GM18502 (cell line): ENCODE measurements around the gene SNRNP200.
A peak's percentile ranks its signal among the peaks of the same experiment; 100 is the strongest.

Experiments
- ATAC-seq: cut with Tn5 transposase; IDR thresholded peaks from one replicate; pipeline ENCODE4 v1.9.1; 2021; ENCODE audit warnings: mild to moderate bottlenecking; ENCODE audit not compliant: unreplicated experiment, poor library complexity

Gene SNRNP200

DNA sequence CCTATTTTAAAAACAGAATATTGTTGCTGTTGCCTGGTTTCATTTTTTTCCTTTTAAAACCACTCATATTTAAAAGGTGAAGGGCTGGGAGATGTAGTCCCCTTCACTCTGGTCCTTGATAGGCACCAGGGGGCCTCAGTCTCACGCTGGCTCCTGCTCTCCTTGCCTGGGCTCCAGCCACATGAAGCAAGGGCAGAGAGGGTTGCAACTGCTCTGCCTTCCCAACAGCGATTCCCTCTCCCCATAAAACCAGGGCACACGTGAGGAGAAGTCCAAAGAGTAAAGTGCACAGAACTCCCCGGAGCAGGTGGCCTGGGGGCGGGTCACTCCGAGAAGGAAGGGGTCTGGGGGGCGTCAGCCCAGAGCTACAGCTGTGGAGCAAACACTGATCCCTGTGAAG lies 52.3 kb downstream of the SNRNP200 start:
- no peak for ATAC-seq

DNA sequence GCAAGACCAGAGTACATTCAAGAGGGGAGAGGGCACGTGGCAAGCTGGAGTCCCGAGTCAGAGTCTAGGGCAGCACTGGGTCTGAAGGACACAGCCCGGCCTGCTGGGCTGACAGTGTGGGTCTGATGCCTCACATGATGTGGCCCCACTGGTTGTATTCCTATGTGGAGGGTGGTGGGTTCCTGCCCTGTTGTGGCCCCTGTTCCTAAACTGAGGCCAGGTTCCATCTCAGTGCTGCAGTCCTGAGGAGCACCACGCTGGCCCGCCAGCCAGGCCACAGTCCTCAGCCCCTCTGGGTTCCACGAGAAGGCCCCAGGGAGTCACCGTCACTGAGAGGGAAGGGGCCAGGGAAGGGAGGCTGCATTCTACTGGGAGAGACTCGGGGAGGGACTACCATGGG lies 52.8 kb downstream of the SNRNP200 start:
- no peak for ATAC-seq

DNA sequence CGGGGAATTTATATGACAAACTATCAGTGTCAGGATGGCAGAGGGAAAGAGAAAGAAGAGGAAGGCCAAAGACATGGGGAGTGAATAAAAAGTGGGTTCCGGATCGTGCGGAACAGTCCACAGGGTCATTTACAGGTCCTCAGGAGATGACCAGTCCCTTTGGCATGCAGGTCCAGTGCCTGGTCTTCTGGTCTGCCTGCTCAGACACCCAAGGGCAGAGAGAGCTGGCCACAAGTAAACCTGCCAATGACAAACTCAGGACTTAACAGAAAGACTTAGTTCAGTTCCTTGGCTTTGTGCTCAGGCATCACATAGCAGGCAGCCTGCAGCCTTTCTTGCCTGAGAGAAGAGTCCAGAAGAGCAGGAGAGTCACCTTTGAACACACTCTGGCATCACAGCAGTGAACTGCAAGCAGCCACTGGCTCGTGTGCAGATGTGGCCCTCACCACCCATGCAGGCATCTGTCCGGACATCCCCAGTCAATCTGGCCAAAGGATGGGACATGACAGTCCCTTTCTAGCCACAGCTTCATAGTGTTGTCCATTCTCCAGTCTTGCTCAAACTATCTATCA lies 53.5 kb downstream of the SNRNP200 start:
- no peak for ATAC-seq

DNA sequence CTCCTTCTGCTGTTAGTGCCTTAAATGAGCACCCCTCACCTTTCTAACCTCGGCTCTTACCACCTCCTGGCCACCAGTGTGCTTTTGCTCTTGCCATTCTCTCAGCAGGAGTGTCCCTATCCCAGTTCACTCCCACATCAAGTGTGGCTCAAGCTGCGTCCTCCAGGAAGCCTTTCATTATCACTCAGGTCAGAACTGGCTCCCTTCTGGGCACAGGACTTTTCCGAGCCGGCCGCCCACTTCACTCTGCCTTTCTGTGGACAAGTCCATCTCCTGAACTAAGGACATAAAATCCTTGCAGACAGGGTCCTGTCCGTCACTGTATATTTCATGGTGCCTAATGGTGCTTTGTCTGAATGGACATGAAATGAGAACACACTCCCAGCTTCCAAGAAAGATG lies 55.2 kb downstream of the SNRNP200 start:
- no peak for ATAC-seq

DNA sequence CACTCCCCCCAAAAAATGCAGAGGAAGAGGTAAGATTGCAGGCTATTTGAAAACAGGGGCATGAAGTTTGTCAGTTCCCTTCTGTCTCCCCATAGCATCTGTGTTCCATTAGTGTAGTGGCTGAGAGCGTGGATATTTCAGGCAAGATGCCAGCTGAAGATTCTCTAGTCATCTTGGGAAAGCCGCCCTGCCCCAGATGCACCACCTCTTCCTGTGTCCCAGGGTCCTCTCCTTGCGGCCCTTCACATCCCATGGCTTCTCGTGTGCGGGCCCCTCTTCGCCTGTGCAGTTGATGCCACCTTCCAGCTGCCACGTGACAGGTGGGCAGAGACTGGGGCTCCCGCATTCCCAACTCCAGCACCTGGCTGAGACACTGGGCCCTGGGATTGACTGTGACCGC lies 55.7 kb downstream of the SNRNP200 start:
- no peak for ATAC-seq

DNA sequence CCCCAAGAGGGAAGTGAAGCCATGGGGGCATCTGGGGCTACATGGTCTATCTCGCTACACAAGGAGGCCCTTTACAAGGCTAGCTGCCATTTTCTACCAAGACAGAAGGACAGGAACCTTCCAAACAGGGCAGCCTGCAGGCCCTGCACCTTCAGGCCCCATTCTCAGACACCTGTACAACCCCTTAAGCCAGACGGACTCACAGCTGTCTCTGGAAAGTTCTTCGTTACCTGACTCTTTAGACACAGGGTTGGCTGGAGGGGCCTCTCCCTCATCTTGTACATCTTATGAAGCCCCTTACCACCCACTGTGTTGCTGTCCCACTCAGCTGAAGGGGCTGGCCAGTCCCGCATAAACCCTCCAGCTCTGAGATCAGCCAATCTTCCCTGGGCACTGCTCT lies 56.7 kb downstream of the SNRNP200 start:
- no peak for ATAC-seq

DNA sequence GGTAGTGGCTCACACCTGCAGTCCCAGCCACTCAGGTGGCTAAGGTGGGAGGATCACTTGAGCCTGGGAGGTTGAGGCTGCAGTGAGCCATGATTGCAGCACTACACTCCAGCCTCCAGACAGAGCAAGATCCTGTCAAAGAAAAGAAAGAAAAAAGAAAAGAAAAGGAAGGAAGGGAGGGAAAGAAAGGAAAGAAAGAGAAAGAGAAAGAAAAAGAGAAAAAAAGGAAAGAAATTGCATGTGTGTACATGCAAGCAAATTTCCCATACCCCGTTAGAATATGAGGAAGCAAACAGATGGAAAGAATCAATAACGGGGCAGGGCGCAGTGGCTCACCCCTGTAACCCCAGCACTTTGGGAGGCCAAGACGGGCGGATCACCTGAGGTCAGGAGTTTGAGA lies 57.5 kb downstream of the SNRNP200 start:
- no peak for ATAC-seq

DNA sequence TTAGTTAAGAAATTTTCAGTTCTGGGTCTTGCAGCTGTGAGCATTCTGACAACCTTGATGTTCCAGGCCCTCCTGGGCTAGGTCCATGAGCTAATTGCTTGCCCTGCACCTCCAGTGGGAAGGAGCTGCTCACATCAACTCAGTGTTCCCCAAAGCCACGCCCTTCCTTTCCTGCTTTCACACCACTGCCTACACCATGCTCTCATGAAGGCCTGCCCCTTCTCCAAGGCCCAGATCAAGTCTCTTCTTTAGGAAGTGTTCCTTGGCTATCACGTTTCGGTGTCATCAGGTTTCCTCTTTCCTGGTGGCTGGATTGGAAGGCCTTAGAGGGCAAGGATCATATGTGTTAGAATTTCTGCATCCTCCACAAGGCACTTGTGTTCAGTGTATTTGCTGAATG lies 58.3 kb downstream of the SNRNP200 start:
- no peak for ATAC-seq

DNA sequence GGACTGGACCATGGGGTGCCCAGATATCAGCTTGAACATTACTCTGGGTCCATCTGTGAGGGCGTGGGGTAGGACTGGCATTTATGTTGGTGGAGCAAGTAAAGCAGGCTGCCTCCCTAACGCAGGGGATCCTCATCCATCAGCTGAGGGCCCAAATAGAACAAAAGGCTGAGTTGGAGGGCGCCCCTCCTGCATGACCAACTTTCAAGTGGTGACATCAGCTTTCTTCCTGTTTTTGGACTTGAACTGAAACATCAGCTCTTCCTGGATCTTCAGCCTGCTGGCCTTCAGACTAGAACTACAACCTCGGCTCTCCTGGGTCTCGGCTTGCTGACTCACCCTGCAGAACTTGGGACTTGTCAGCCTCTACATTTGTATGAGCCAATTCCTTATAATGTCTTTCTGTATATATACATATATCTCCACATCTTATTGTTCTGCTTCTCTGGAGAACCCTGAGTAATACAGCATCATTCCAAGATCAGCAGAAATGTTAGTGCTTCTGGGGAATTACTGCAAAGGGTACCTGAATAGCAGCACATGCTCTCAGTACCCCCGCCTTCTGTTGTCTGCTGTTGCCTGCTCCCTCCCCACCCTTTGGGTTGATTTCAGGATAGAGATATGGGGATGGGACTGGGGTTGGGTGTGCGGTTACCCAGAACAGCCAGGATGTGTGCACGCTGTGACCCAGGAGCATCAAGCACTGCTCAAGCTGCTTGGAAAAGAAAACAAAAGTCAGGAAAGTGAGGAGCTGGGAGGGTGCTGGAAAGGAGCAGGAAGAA lies 59.5 kb downstream of the SNRNP200 start:
- no peak for ATAC-seq

DNA sequence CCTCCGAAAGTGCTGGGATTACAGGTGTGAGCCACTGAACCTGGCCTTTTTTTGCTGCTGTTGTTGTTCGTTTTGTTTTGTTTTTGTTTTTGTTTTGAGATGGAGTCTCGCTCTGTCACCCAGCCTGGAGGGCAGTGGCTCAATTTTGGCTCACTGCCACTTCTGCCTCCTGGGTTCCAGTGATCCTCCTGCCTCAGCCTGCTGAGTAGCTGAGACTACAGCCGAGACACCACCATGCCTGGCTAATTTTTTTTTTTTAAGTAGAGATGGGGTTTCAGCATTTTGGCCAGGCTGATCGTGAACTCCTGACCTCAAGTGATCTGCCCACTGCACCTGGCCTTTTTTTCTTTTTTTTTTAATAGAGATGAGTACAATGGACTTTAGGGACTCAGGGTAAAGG lies 61.5 kb downstream of the SNRNP200 start:
- ATAC-seq: no peak

DNA sequence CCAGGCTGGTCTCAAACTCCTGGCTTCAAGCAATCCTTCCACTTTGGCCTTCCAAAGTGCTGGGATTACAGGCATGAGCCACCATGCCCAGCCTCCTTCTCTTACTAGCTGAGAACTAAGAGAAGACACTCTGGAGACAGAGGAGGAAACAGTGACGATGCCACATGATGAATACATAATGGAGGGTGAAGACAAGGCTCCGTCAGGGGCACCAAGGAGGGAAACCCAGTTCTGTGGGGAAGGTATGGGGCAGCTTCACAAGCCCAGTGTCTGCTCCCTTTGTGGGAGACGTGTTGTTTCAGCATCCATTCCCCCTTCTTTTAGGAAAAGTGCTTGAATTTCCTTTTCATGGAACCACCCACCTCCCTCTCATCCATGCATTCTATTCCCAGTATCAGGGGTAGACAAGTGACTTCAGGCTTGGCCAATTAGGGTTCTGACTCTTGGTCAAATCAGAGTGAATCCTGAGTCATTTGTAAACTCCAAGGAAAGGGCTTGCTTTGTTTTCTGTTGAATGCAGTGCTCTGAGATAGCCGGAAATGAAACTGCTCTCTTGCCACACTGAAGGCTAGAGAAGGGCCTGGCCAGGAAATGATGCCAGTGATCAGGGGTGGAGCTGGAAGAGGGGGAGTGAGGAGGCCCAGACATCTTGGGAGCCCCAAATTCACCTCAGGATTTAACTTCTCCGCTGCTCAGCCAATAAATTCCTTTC lies 63.3 kb downstream of the SNRNP200 start:
- peak; percentile 82 for ATAC-seq

DNA sequence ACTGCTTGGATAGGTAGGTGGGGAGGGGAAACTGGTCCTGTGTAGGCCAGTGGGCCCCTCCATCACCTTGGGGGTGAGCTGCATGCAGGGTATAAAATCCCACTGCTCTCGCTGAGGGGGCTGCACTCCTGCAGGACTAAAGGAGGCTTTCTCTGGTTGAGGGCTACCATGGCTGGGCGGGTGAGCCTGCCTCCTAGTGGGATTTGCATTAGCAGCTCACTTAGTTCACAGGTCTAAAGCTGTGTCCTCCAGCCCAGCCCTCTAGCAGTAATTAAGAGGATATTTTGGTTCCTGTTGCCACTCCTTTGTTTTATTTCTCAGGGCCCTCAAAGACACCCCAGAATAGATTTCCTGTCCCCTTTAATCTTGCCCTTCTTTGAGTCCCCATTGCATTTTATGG lies 64.1 kb downstream of the SNRNP200 start:
- no peak for ATAC-seq

DNA sequence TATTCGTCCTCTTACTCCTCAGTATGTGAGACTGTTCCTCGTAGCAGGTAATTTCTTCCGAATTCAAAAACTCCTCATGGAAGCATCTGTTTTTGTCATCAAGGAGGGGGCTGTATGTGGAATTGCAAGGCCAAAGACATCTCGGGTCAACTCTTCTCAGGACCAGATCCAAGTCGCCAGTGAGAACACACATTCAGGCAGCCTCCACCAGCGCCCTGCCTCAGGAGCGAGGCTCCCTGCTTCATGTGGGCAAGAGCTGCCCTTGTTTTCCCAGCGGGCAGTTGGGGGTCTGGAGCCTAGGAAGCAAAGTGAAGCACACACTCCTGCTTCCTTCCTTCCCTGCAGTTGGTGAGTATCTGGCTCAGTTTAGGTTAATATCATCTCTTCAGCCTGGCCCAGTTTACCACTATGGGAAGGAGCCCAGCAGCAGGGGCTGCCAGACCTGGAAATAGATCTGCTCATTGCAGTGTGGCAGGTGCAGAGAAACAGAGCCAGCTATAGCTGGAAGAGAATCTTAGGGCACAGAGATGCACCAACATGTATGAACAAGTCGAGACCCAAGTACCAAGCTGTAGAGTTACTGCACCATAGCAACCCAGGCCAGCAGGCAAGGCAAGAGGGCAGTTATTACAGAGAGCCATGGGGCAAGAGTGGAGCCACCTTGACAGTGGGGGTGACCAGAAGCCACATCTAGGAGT lies 64.9 kb downstream of the SNRNP200 start:
- no peak for ATAC-seq

DNA sequence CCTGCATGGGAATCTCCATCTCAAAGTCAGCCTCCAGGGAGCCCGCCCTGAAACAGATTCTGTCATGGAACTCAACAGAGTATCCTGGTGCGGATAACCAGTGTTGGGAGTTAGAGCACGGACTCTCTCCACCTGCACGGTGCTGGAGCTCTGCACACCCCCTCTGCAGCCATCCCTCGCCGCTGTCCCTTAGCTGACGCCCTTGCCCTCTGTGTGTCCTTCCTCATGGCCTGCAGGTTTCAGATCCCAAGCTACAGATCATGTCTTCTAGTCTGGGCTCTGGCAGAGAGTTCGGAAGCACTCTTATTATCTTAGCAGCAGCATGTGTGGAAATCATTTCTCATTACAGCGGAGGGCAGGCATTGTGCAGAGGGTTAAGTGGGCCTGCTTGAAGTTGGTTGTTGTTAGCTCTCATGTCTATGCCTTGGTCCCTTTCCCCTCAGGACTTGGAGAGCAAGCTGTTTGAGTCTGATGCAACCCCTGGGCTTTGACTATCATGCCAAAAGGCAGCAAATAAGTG lies 65.5 kb downstream of the SNRNP200 start:
- ATAC-seq: no peak

DNA sequence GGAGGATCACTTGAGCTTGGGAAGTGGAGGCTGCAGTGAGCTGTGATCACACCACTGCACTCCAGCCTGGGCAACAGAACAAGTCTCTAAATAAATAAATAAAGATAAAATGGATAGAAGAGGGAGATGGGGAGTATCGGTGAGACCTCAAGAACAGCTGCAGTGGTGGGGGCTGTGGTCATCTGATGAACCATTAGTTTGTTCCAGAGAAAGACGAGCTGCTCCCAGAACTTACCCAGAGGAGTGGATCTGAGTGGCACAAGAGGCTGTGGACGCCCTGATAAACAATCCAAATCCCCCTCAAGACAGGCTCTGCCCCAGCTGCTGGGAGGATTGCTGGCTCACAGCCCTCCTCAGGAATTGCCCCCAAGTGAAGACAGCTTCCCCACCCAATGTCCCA lies 66.3 kb downstream of the SNRNP200 start:
- ATAC-seq: no peak

DNA sequence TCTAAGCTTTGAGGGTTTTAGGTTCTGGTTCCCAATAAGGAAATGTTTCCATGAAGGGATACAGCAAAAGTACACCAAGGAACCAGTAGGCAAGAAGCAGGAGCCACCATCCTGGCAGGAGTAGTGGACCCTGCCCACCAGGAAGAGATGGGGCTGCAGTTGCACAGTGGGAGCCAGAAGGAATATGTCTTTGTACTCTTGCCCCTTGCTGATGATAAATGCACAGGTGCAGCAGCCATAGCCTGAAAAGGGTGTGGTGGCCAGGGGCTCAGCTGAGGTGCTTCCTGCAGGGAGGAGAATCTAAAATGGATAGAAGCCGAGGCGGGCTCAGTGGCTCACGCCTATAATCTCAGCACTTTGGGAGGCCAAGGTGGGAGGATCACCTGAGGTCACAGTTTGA lies 67.1 kb downstream of the SNRNP200 start:
- ATAC-seq: no peak

DNA sequence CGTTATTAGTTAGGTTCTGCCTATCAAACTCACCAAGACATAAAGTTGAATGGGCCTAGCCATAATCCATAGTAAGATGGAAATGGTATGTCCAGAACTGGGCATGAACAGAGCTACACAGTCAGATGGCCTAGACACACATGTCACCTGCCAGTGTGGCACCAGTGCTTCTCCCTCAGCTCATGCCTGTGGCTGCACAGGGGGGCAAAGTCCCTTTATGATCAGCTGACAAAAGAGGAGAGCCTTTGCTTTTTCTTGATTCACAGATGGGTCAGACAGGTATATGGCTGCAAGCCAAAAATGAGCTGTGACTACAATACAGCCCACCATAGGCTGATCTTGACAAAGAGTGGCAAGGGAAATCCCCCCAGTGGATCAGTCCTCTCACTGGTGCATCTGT lies 68.5 kb downstream of the SNRNP200 start:
- no peak for ATAC-seq

DNA sequence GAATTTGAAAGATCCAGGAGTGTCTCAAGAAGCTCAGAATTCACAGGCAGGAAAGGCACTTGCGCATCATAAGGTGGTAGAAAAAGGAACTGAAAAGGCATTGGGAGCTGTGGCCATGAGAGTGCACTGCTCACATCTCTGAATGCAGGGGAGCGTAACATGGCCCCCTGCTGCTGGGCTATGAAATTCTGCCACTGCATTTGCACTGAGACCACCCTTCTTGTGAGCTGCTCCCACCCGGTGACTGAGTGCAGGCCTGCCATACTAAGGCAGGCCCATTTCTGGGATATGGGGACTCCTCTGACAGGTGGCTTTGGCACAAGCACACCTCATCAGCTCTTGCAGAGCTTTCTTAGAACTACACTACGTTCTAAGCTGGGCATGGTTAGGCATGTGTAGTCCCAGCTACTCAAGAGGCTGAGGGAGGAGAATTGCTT lies 71.4 kb downstream of the SNRNP200 start:
- peak; percentile 89 for ATAC-seq

DNA sequence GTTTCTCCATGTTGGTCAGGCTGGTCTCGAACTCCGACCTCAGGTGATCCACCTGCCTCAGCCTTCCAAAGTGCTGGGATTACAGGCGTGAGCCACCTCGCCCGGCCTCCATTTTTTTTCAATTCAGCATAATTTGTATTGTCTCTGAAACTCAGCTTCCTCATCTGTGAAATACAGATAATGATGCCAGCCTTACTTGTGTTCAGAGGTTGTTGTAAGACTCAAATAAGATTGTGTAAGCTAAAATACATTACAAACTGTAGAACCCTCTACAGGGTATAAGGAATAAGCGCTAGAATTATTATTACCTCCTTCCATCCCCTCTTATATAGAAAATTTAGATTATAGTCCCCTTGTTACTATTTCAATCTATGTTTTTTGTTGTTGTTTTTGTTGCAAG lies 71.9 kb downstream of the SNRNP200 start:
- ATAC-seq: peak; percentile 13

DNA sequence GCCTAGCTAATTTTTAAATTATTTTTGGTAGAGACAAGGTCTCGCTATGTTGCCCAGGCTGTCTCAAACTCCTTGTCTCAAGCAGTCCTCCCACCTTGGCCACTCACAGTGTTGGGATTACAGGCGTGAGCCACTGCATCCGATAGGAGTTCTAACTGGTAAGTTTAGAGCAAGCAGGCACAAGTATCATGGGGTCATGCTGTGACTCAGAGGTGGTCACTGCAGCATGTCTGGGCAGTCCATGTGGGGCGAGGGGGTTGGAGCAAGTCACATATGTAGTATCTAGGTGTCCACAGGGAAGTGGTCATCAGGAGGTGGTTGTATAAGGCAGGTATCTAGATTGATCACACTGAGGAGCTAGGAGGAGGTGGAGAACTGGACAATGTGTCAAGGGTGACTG lies 74.0 kb downstream of the SNRNP200 start:
- ATAC-seq: no peak

DNA sequence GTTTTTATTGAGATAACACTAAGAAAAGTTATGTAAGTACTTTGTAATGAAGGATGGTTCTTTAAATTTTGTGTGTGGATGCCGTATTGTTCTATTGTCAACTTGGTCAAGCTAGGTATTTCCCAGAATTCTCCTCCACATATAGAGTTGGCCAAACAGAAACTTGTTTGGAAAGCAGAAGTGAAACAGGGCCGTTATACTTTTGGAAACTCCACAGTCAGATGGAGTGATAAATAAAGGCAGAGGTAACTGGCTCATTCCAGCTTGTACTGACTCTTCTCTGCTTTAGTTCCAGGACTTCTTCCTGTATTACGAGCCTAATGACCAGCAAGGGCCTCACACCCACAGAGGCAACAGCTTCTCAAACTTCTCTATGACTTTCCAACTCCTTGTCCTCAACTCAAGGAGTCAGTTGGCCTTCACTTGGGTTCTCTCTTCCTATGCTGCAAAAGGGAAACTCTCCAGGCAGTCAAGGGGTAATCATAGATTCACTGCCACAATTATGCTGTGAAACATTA lies 80.3 kb downstream of the SNRNP200 start:
- ATAC-seq: peak; percentile 83
